KG1 (cell line): ENCODE measurements around the gene ARHGDIG.

Experiments used
- DNase-seq: peaks from one replicate; lab custom pipeline; 2025; lab: John Stamatoyannopoulos, UW

ARHGDIG gene

GRCh38 chr16:280991-281659 is 734 bp downstream of the ARHGDIG start:
- no peak for DNase-seq

GRCh38 chr16:281660-282255 is 1.4 kb downstream of the ARHGDIG start:
- no peak for DNase-seq

DNA sequence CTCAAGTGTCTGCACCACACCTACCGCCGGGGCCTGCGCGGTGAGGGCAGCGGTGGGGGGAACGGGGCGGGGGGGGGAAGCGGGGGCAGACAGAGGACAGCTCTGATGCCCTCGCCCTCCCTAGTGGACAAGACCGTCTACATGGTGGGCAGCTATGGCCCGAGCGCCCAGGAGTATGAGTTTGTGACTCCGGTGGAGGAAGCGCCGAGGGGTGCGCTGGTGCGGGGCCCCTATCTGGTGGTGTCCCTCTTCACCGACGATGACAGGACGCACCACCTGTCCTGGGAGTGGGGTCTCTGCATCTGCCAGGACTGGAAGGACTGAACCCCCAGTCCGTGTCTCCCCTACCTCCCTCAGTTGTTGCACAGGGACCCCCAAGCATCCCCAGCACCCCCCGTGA is 2.1 kb downstream of the ARHGDIG start:
- DNase-seq = no peak

DNA sequence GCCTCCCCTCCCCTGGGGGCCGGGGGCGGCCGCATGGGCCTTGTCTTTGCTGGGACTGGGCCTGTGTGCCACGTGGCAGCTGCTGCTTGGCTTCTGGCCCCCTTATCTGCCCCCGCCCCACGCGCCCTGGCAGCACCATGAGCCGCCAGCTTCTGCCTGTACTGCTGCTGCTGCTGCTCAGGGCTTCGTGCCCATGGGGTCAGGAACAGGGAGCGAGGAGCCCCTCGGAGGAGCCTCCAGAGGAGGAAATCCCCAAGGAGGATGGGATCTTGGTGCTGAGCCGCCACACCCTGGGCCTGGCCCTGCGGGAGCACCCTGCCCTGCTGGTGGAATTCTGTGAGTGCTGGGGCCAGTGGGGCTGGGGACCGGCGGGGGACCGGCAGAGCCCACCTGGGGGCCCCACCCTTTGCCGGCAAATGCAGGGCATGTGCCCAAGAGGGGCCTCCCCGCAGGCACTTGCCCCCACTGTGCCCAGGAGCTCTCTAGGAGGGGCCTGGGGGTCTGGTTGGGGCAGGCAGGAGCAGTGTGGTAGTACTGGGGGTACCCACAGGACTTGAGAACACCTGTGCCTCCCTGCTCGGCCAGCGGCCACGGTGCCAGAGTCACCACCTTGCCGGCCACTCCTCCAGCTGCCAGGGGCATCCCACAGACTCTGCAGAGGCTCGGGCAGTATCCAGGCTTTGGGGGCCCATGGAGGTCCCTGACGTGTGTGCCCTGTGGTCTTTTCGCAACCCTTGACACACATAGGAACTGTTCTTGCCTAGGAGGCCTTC is 2.8 kb downstream of the ARHGDIG start, which contains the start of gene PDIA2:
Gene PDIA2 (plus strand): TSS at position 132 of the 773 bp plus-strand sequence. CDS start 6 bp downstream, at position 138.
- no peak for DNase-seq

DNA sequence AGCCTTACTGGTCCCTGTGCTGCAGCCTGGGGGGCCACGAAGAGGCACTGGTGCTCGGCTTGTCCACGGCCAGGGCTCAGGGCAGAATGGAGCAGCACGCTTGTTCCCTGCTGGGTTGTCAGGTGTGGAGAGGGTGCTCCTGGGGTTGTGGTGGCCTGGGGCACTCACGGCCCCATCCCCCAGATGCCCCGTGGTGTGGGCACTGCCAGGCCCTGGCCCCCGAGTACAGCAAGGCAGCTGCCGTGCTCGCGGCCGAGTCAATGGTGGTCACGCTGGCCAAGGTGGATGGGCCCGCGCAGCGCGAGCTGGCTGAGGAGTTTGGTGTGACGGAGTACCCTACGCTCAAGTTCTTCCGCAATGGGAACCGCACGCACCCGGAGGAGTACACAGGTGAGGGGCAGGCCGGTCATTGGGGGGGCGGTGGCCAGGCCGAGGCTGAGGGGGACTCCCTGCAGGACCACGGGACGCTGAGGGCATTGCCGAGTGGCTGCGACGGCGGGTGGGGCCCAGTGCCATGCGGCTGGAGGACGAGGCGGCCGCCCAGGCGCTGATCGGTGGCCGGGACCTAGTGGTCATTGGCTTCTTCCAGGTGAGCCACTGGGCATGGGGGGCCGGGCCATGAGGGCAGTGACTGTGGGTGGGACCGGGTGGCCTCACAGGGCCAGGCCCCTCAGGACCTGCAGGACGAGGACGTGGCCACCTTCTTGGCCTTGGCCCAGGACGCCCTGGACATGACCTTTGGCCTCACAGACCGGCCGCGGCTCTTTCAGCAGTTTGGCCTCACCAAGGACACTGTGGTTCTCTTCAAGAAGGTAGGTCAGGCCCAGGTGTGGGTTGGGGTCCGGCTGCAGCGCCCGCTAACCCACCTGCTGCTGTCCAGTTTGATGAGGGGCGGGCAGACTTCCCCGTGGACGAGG is 4.1 kb downstream of the ARHGDIG start:
- DNase-seq = no peak

- no peak for DNase-seq
Measured at GRCh38 chr16:285146-286055, 5.0 kb downstream of the ARHGDIG start.

DNA sequence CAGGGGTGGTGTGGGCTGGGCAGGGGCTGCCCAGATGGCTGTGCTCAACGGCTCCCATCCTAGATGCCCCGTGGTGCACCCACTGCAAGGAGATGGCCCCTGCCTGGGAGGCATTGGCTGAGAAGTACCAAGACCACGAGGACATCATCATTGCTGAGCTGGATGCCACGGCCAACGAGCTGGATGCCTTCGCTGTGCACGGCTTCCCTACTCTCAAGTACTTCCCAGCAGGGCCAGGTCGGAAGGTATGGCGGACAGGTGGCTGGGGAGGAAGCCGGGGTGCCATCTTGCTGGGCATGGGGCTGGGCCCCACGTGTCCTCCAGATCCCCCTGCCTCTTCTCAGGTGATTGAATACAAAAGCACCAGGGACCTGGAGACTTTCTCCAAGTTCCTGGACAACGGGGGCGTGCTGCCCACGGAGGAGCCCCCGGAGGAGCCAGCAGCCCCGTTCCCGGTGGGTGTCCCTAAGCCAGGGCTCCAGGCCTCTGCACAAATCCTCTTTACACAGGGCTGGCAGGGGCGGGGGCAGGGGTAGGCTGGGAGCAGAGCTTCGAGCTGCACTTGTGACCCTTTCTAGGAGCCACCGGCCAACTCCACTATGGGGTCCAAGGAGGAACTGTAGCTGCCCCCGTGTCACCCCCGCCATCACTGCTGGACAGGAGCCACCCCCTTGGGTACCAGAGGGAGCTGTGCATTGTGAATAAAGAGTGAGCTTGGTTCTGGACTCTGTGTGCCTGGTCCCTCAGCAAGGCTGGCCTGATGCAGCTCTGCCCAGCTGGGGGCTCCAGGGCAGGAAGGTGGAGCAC is 6.3 kb downstream of the ARHGDIG start:
- DNase-seq = no peak

GRCh38 chr16:287298-287811 is 7.0 kb downstream of the ARHGDIG start:
- DNase-seq = no peak

- DNase-seq = no peak
Measured at GRCh38 chr16:287981-288920, 7.9 kb downstream of the ARHGDIG start.

- DNase-seq = no peak
Measured at GRCh38 chr16:289395-289997, 9.1 kb downstream of the ARHGDIG start.

- no peak for DNase-seq
Measured at GRCh38 chr16:290015-290680, 9.8 kb downstream of the ARHGDIG start.

GRCh38 chr16:290681-291405 is 10.5 kb downstream of the ARHGDIG start:
- DNase-seq = no peak

GRCh38 chr16:291539-291938 is 11.1 kb downstream of the ARHGDIG start:
- no peak for DNase-seq

- no peak for DNase-seq
Measured at GRCh38 chr16:293043-293775, 12.8 kb downstream of the ARHGDIG start.

DNA sequence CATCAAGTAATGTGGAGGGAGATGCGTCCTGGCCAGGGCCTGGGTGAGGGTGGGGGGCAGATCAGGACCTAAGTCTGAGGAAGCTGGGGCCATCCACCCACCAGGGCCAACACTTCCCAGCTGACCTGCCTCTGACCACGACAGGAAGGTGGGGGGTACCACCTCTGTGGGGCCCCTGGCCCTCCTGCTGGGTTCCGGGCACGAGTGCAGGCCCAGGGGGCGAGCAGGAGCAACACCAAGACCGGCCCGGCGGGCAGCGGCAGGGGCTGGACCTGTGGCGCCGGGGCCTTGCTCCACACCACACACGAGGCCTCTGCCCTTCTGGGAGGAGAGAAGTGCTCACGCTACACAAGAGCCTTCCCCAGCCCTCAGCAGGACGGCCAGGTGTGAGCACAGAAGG is 15.9 kb downstream of the ARHGDIG start:
- DNase-seq = no peak

DNA sequence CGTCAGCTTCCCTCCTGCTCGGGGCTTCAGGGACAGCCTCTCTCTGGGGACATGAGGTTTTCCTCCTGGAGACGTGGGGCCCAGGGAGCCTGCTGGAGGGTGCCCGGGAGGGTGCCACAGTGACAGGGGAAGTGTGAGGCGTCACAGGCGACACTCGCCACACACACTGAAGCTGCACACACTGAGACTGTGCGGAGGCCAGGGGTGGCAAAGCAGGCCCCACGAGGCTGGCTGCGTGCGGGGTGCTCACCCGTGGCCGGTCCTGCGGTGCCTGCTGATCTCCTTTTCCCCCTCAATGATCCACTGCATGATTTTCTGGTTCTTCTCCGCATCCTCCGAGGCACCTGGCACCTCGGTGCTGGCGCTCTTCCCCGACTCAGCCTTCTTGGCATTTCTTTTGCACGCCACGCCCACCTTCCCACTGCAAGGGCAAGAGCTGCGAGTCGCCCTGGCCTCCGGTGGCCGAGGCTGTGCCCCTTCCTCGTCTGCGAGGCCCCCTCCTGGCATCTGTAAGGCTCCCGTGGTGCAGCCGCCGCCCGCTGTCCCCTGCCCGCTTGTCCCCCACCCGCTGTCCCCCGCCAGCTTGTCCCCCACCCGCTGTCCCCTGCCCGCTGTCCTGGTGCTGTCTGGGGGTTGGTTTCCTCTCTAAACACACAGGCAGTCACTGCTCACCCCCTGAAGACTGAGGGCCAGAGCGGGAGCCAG is 16.6 kb downstream of the ARHGDIG start:
- DNase-seq = no peak
